Amniotic stem cell (primary cell): ENCODE measurements around the gene FAM117A.

Experiments used
- DNase-seq: peaks from one replicate; lab custom pipeline; 2025; lab: John Stamatoyannopoulos, UW

Gene FAM117A

DNA sequence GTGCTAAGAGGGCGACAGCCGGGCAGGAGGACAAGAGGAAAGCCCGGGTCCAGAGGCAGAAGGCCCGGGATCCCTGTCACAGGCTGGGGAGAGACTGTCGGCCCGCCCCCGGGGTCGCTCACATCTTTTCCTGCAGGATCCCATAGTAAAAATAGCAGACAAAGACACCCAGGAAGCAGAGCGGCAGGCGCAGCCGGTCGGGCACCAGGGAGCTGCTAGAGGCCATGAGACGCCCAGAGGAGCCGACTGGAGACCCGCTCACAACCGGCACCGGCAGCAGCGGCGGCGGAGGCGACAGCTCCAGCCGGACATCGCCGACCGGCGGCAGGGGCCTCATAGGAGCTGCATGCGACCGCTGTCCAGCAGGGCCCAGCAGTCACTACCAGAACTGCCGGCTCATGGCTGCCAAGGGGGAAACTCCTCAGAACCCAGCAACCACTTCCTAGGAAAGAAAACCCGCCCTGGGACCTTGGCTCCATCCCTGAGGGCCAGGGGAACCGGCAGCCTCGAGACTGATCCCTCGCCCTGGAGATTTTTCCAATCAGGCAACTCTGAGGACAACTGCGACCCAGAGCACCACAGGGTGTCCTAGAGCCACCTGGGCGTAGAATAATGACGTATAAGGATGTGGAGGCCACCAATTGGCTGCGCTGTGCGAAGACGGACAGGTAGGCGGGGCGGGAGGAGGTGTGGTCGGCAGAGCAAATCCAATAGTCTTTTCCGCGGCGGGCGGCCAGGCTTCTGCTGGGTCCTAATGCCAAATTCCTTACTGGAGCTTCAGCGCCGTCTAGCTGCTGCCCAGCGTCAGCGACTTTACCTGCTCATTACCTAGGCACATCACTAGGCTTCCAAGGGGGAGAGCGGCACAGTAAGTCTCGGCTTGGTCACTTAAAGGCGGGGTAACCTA is 56.1 kb downstream of the FAM117A start, which contains the start of gene SLC35B1:
SLC35B1 (minus strand) TSS at position 357 of the 907 bp plus-strand sequence; CDS start at position 226, 131 bp downstream.
- DNase-seq: peak; percentile 97

DNA sequence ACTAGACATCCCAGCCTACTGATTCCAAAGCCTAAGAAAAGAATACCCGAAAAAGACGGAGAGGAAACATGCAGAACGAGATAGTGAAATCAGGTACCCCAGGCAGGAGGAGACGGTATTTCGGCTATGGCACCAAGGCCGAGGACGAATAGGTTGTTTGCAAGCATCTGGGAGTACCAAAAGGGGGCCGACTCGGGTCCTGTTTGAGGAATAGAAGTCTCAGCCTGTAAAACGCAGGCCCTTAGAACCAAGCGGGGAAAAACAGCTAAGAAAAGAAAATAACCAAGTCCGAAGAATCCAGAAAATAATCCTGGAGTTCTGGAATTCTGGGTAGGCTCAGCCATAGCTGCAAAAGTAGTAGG is 56.7 kb downstream of the FAM117A start:
- no peak for DNase-seq

DNA sequence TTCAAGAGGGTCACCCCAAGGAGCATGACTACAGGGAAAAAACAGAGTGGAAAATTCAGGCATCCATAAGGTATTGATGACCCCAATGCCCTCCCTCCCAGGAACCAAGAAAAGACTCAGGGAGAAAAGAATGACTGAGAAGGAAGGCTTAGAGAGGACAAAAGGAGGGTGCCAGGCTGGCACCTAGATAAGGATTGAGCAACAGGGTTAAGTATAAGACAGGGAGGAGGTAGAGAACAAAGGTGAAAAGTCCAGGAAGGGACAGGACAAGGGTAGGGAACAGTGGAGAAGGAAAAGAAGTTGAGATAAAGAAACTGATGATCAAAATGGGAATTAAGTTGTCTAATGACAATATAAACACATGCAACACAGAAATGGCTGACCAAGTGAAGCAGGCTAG is 58.7 kb downstream of the FAM117A start:
- no peak for DNase-seq

DNA sequence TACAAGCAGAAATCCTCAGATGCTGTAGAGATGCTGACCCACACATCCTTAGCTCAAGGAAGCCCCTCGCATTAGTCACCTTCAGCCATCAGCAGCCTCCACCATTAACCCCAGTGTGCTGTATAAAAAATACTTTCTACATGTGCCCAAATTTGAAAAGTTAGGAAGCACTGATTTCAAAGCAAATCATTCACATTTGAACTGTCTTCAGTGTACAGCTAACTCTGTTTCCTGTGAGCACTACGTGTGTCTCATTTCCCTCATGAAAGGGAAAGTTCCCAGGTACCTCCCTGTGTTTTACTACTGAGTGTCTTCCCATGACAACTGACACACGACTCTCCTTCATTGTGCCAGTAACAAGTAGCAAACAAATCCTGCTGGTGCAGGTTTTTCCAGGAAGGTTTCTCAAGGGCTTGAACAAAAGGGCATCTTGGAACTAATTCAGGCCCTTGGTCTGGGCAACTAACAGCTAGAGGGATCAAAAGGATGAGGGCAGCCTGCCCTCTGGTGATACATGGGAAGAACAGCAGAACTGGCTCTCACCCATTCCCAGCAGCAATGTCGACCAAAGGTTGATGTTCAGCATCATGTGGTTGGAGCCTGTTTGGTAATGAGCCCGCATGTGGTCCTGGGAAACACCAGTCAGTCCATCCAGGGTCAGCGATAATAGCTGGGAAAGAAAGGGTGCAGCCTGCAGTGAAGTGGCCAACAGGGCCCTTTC is 60.2 kb downstream of the FAM117A start:
- DNase-seq: no peak

DNA sequence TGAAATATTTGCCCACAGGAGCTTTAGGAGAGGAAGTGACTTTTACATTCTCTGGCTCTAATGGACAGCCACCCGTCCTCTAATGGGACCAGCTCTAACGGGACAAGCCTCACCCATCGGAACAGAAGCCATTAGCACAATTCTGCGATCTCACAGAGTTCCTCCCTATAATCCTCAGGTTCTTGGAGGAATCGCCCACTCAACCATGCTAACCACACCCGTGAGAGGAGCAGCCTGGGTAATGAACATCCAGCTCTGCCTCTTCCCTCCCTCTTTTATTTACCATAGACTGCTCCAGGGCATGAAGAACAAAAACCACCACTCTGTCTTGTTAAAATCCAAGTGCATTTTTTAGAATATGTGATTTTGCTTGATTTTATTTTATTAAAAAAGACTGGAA is 63.0 kb downstream of the FAM117A start:
- no peak for DNase-seq

DNA sequence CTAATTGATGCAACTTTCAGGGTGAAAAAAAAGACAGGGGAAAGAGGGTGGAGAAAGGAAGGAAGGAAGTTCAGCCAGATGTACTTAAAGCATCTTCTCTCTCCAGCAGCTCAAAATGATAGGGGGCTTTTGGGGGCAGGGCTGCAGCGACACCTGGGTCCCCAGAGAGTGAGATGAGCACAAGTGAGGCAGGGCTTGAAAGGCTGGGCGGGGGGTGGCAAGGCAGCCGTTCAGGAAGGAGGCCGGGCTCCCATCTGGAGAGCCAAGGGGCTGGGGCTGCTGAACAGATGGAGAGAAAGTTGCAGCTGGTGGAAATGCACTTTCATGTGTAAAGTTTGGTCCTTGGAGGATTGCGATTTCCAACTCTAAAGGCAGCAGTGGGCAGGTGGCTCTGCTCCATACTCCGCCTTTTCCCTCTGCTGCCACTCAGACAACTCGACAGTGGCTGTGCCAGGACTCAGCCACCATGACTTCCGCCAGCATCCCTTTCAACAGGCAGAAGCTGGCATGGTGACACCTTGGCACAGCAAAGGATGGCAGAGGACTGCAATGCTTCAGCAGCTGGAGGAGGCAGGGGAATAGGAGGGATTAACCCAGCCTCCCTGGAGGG is 63.9 kb downstream of the FAM117A start:
- DNase-seq: no peak

DNA sequence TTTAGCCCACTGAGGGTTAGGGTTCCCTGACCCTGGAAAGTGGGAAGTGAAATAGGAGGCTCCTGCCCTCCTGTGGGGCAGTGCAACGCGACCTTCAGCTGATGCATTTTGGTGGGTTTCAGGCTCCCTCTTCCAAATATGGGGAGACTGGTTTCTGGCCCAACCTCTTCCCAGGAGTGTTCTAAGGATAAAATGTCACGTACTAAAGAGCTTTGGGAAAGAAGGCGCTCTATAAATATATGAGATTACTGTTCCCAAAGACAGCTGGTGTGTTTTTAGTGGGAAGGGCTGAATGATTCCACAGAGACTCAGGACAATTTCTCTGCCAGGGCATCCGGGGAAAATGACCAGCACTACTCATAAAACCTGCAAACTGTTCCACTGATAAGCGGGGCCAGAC is 65.9 kb downstream of the FAM117A start:
- no peak for DNase-seq

DNA sequence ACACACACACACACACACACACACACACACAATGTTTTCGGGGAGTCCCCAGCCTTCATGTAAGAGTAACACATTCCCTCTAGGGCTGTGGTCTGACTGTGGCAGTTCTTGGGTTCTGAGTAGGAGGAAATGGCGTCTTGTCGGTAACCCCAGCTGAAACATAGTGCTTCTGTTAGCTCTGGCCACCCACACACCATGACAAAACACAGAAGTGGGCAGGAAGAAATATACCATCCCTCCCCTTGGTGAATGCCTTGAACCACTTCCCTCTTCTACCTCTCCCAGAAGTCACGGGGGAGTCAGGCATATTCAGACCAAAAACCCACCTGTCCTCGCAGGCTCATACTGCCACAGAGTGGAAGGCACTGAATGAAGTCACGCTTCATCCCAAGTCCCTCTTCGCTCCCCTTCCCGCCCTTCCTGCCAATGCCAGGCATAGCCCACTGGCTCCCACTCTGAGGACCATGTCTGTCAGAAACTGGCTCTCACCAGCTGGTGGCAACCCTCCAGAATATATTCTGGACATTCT is 67.6 kb downstream of the FAM117A start:
- no peak for DNase-seq

DNA sequence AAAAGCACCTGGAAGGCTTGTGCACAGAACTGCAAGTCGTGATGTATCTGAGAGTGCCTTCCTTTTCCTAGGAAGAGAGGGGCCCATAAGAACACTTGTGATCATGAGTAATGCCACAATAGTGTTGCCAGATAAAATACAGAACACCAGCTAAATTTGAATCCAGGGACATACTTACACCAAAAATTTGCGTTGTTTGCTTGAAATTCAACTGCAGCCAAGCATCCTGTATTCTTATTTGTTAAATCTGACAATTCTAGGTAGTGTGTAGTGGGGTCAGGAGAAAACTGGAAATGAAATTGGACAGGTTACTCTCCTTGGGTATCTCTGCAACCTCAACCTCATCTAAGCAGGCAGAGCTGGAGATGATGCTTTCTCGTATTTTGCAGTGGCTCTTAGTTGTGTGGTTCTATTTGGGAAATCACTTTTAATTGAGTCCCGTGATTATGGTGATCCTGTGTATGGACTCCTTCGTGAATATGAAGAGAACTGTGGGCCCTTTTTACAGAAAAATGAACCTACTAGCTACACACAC is 68.2 kb downstream of the FAM117A start:
- DNase-seq: no peak

DNA sequence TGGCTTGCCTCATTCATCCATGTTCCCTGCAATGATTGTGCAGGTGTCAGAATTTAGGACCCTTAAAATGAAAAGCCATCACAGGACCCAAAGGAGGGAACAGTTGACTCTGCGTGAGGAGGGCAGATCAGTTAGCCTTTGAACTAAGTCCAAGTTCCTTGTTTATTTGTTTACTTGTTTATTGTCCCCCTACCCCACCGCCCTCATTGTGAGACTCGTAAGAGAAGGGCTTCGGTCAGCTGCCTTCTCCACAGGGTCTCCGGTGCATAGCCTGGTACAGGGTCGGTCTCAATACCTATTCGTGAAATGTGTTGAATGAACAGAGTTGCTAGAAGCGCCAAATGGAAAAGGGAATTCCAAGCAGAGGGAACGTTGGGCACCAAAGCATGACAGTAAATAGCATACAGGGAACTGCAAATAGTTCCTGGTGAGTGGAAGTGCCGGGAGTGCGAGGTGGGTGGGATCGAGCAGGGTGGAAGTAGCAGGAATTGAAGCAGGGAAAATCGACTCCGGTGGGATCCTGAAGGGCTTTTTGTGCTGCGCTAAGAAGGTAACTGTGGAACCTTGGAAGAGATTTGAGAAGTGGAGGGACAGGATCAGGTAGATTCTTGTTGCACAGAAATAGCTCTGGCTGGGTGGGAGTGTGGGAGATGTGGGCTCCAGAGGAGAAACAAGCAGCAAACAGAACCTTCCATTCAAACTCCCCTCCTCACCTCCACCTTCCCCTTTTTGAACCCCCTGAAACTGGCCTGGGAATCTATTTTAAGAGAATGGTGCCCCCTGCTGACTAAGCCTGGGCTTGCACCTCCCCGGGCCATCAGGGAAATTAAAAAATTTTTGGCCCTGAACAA is 68.9 kb downstream of the FAM117A start:
- DNase-seq: no peak

DNA sequence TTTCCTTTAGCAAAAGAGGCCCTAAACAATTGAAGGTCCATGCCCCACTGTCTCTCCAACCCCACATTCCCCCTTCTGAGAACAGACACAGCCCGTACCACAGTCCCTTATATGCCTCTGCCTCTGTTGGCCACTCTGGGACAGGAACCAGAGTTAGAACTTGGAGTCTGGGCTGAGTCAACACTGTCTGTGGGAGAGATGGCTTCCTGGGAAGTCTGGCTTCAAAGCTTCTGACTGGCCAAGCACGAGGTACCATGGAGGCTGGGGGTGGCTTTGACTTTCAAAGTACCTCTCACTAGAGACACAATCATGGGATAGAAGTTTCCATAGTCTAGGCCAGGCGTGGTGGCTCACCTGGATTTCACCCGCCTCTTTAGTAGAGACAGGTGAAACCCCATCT is 71.2 kb downstream of the FAM117A start:
- no peak for DNase-seq

DNA sequence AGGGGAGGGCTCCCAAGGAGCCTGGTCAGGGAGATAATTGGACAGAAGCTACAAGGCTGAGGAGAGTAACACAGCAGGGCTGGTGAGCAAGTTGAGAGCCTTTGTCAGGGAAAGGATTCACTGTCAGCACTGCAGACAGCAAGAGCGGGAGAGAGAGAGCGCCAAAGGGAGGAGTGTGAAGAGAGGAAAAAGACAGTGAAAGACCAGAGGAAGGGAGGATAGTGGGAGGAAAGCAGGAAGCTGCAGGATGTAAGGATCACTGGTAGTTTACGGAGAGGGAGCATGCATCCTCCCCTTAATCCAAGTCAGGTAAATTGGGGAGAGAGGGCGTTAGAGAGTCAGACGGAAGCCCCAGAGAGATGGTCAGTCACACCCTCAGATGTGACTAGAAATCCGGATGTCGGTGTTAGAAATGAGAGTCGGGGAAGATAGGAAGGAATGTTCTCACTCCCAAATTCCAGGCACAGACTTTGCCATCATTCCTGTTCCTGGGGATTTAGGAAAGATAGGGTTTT is 72.2 kb downstream of the FAM117A start:
- no peak for DNase-seq

DNA sequence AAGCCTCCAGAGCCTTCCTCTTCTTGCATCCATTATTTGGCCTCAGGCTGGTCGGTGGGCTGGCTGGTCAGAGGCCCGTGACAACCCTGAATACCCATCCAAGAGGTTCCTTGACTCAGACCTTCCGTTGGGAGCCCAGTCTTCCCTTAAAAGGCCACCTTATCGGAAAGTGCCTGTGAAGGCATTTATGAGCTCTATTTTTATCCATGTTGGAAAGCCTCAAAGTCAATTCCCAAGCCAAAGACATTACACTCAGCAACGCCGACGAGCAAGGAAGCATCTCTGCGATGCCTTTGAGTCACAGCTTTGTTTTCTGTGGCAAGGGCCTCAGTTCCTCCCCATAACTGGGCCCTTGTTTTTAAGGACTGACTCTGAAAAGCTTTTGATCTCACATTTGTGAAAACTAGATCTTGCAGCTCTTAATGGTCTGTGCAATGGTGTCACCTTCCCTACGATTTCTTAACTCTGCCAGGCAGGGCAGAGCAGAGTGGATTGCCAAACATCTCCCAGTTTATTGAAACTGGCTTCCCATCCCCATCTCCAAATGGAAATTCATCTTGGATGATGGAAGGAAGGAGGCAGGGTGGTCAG is 72.8 kb downstream of the FAM117A start:
- no peak for DNase-seq

DNA sequence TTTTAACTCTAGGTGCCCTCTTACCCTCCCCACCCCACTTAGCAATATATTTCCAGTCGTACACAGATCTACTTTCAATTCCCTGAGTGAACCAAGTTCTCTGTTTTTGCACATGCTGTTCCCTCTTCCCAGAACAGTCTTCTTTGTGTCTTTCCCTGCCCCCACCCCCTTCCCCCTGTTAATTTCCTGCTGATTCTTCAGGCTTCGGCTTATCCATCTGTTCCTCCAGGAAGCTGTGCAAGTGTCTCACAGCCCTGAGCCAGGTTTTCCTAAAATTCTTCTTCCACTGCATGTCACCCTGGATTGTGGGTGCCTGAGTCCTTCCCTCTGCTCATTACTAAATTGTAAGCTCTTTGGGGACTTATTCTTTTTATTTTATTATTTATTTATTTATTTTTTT is 73.7 kb downstream of the FAM117A start:
- no peak for DNase-seq

DNA sequence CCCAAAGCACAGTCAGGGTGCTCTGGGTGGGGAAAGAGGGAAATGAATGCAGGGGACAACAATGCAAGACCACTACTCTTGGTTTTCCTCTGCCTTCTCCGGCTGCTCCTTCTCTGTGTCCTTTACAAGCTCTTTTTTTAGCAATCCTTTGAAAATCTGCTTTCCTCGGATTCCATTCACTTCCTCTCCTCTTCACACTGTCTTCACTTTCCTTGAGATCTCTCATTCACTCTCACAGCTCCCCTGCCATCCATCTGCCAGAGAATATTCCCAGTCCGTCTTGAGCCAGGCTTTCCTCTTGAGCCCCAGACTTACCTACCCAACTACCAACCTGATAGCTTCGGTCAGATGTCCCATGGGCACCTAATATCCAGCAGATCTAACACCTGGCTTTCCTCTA is 75.1 kb downstream of the FAM117A start:
- no peak for DNase-seq

DNA sequence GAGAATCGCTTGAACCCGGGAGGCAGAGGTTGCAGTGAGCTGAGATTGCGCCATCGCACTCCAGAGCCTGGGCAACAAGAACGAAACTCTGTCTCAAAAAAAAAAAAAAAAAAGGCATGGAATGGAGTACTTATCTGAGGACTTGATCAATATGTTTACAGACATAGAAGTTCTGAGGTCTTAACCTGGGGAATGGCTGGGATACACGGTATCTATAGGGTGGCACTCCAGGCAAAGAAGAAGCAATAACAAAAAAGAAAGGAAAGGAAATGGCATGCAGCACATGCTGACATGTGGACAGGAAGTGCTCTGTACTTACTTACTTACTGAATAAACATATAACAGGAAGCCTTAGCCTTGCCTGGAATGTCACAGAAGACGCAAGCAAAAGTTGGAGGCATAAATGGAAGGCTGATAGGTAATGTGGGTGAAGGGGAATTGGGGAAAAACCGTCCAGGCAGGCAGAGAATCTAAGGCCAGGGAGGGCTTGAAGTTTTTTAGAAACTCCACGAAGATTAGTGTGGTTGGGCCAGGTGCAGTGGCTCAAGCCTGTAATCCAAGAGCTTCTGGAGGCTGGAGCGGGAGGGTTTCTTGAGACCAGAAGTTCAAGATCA is 75.9 kb downstream of the FAM117A start:
- no peak for DNase-seq

DNA sequence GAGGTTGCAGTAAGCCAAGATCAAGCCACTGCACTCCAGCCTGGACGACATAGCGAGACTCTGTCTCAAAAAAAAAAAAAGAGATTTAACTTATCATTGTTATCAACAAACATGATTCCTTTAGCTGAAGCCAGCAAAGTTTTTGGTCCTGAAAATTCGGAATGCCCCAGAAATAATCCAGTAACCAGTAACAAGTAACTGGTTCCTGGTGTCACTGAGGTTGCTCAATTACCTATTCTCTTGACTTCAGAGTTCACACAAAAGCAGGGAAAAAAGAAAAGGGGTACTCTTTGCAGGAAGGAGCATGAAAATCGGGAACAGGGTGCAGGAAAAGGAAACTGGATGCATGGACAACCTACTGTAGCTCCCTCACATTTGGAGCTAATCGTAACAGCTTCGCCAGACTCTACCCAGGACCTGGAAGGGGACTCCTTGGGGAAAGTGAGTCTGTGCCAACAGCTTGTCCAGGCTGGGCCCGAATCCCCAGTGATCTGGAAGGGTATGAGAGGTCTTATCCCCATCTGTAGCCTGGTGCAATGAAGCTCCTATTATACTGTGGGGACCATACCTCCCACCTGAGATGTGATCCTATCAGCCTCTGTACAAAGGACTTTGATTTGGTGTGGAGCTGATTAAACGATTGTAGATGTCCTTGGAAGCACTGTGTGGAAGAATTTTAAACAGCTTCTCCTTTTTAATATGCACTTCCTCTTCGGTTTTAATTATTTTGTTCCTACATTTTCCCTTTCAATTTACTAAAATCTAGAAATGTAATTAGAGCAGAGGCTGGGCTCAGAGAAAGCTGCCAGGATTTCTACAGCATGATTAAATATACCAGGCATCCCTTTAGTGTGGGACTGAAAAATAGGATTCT is 82.6 kb downstream of the FAM117A start:
- DNase-seq: no peak

DNA sequence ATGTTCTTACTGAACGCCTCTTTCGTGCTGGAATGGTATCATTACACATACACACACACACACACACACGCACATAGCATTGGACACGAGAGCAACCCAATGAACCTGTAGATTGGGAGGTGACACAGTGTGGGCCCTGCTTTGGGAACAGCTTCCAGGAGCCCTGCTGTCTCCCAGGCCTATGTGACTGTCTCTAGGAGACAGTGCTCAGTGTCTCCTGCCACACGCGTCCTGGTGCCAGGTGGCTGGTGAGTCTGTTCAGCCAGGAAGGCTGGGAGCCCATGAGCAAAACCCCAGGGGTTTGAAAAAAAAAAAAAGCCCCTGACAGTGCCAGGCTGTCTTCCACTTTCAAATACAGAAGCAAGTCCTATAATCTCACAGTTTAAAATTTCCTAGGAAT is 83.6 kb downstream of the FAM117A start:
- DNase-seq: no peak
